H9 (cell line): ENCODE data around the gene GATAD1. TPM values are rescaled to one million over a fixed set of nuclear protein-coding genes. Genes with fewer than 3 reads are reported as not detected.

ENCODE experiments used
- DNase-seq: peaks from one replicate; pipeline ENCODE4 v3.0.0-alpha.2; 2017
- H2AFZ ChIP-seq: one replicate; pipeline ENCODE4 v1.6.1; 2013; ENCODE audit warnings: mild to moderate bottlenecking, low read length, control low read depth, moderate library complexity
- H2AK5ac ChIP-seq: 2 replicates; pipeline ENCODE4 v1.6.1; 2013; ENCODE audit warnings: low read length, control low read depth, mixed read lengths; ENCODE audit not compliant: insufficient read length
- H2BK120ac ChIP-seq: one replicate; pipeline ENCODE4 v1.6.1; 2013; ENCODE audit warnings: low read depth, mild to moderate bottlenecking, low read length, control low read depth, inconsistent platforms; ENCODE audit not compliant: poor library complexity, severe bottlenecking
- H2BK12ac ChIP-seq: 2 replicates; pipeline ENCODE4 v1.6.1; 2013; ENCODE audit warnings: low read length, control low read depth, mixed read lengths, low read depth; ENCODE audit not compliant: insufficient read length
- H2BK15ac ChIP-seq: 2 replicates; pipeline ENCODE4 v1.6.1; 2013; ENCODE audit warnings: low read depth, low read length, control low read depth
- H2BK20ac ChIP-seq: one replicate; pipeline ENCODE4 v1.6.1; 2013; ENCODE audit warnings: low read depth, mild to moderate bottlenecking, low read length, control low read depth, inconsistent platforms; ENCODE audit not compliant: poor library complexity, severe bottlenecking
- H2BK5ac ChIP-seq: 2 replicates; pipeline ENCODE4 v1.6.1; 2013; ENCODE audit warnings: low read length, control low read depth, mixed read lengths; ENCODE audit not compliant: insufficient read length
- H3K14ac ChIP-seq: 2 replicates; pipeline ENCODE4 v1.6.1; 2013; ENCODE audit warnings: low read length, control low read depth; ENCODE audit not compliant: insufficient read depth
- H3K18ac ChIP-seq: 2 replicates; pipeline ENCODE4 v1.6.1; 2013; ENCODE audit warnings: low read depth, mild to moderate bottlenecking, mixed read lengths, low read length, control low read depth; ENCODE audit not compliant: insufficient read length
- H3K23ac ChIP-seq: 2 replicates; pipeline ENCODE4 v1.6.1; 2013; ENCODE audit warnings: low read length, control low read depth, mixed read lengths, low read depth; ENCODE audit not compliant: insufficient read length
- H3K23me2 ChIP-seq: 2 replicates; pipeline ENCODE4 v1.6.1; 2013; ENCODE audit warnings: low read depth, mild to moderate bottlenecking, mixed read lengths, low read length, control low read depth; ENCODE audit not compliant: insufficient read length, poor library complexity, severe bottlenecking
- H3K27ac ChIP-seq: 2 replicates; pipeline ENCODE4 v1.5.1; 2013; ENCODE audit warnings: low read length, control low read depth, mixed read lengths, low read depth; ENCODE audit not compliant: insufficient read length
- H3K27me3 ChIP-seq: 2 replicates; pipeline ENCODE4 v1.6.1; 2013; ENCODE audit warnings: low read length, control low read depth, inconsistent platforms; ENCODE audit not compliant: insufficient read depth
- H3K4ac ChIP-seq: 2 replicates; pipeline ENCODE4 v1.6.1; 2013; ENCODE audit warnings: low read depth, mild to moderate bottlenecking, control low read depth, inconsistent platforms, low read length, moderate library complexity
- H3K4me1 ChIP-seq: 2 replicates; pipeline ENCODE4 v1.6.1; 2013; ENCODE audit warnings: low read length, control low read depth, inconsistent platforms; ENCODE audit not compliant: insufficient read depth
- H3K4me2 ChIP-seq: 2 replicates; pipeline ENCODE4 v1.6.1; 2013; ENCODE audit warnings: low read length, control low read depth, mixed read lengths; ENCODE audit not compliant: insufficient read length, insufficient read depth
- H3K56ac ChIP-seq: 2 replicates; pipeline ENCODE4 v1.6.1; 2013; ENCODE audit warnings: low read depth, mild to moderate bottlenecking, mixed read lengths, low read length, control low read depth; ENCODE audit not compliant: insufficient read length
- H3K79me1 ChIP-seq: 2 replicates; pipeline ENCODE4 v1.6.1; 2013; ENCODE audit warnings: low read depth, mild to moderate bottlenecking, moderate library complexity, low read length, control low read depth, inconsistent platforms; ENCODE audit not compliant: insufficient read depth, poor library complexity, severe bottlenecking
- H3K79me2 ChIP-seq: 2 replicates; pipeline ENCODE4 v1.6.1; 2013; ENCODE audit warnings: low read length, control low read depth, inconsistent platforms; ENCODE audit not compliant: insufficient read depth
- H3K9ac ChIP-seq: 2 replicates; pipeline ENCODE4 v1.6.1; 2013; ENCODE audit warnings: low read length, control low read depth, mixed read lengths; ENCODE audit not compliant: insufficient read length; ENCODE audit errors: extremely low read depth
- H3K9me3 ChIP-seq: one replicate; pipeline ENCODE4 v1.6.1; 2013; ENCODE audit warnings: low read depth, low read length, inconsistent platforms; ENCODE audit not compliant: control insufficient read depth
- H3T11ph ChIP-seq: one replicate; pipeline ENCODE4 v1.6.1; 2013; ENCODE audit warnings: mild to moderate bottlenecking, low read length, control low read depth, inconsistent platforms
- H4K20me1 ChIP-seq: one replicate; pipeline ENCODE4 v1.6.1; 2013; ENCODE audit not compliant: control insufficient read depth, insufficient read length, insufficient read depth
- H4K5ac ChIP-seq: 2 replicates; pipeline ENCODE4 v1.6.1; 2013; ENCODE audit warnings: low read depth, mild to moderate bottlenecking, mixed read lengths, low read length, control low read depth; ENCODE audit not compliant: insufficient read length
- H4K8ac ChIP-seq: replicated peaks from 2 replicates; pipeline ENCODE4 v1.6.1; 2013; ENCODE audit warnings: low read length, control low read depth, mixed read lengths, low read depth; ENCODE audit not compliant: insufficient read length
- H4K91ac ChIP-seq: 2 replicates; pipeline ENCODE4 v1.6.1; 2013; ENCODE audit warnings: low read depth, mild to moderate bottlenecking, moderate library complexity, mixed read lengths, low read length, control low read depth; ENCODE audit not compliant: insufficient read length
- H3K27ac Mint-ChIP-seq, 3 experiments: 2 replicates in 2 of 3; 3 replicates in 1 of 3; pipeline ENCODE4 v1.8.0; 2020 to 2021; ENCODE audit warnings: mixed read lengths in 3 of 3, mild to moderate bottlenecking in 1 of 3, moderate library complexity in 1 of 3
- H3K27me3 Mint-ChIP-seq: 2 replicates; pipeline ENCODE4 v1.8.0; 2021; ENCODE audit warnings: low read depth, mild to moderate bottlenecking, moderate library complexity, mixed read lengths
- H3K36me3 Mint-ChIP-seq, 3 experiments: 2 replicates in 2 of 3; 3 replicates in 1 of 3; pipeline ENCODE4 v1.8.0; 2020 to 2021; ENCODE audit warnings: low read depth in 3 of 3, mixed read lengths in 3 of 3; ENCODE audit not compliant: insufficient read depth in 1 of 3
- H3K4me1 Mint-ChIP-seq, 2 experiments: 2 replicates each; pipeline ENCODE4 v1.8.0; 2020; ENCODE audit warnings: mixed read lengths in 2 of 2
- H3K4me3 Mint-ChIP-seq, 2 experiments: 2 replicates in 1 of 2; 3 replicates in 1 of 2; pipeline ENCODE4 v1.8.0; 2020 to 2021; ENCODE audit warnings: mild to moderate bottlenecking in 2 of 2, mixed read lengths in 2 of 2, moderate library complexity in 1 of 2
- H3K9me3 Mint-ChIP-seq, 2 experiments: 2 replicates in 1 of 2; 3 replicates in 1 of 2; pipeline ENCODE4 v1.8.0; 2020; ENCODE audit warnings: mild to moderate bottlenecking in 2 of 2, mixed read lengths in 2 of 2, moderate library complexity in 1 of 2
- WGBS: extraction: QIAGEN DNeasy Blood & Tissue Kit; methylation state at CpG from one replicate; pipeline ENCODE4 v1.1.7; 2013; ENCODE audit warnings: missing lambda C conversion rate, low lambda C conversion rate, mixed read lengths; ENCODE audit not compliant: insufficient read length; ENCODE audit errors: extremely low coverage; 5-methylcytosine and 5-hydroxymethylcytosine counted together
- total RNA-seq: library from RNA; stranded (reverse); gene quantifications from 2 replicates; pipeline ENCODE4 v1.2.1, GENCODE V29; 2021
- TF ChIP-seq, protein P1 (sequence below): fragments of 200-600 bp; sonication (generic); conservative IDR thresholded peaks from 3 replicates; pipeline ENCODE4 v1.8.0; 2021; ENCODE audit warnings: antibody characterized with exemption, mild to moderate bottlenecking

Gene GATAD1
- total RNA-seq, 1 experiment from 2014 or later = 36.5 TPM

DNA sequence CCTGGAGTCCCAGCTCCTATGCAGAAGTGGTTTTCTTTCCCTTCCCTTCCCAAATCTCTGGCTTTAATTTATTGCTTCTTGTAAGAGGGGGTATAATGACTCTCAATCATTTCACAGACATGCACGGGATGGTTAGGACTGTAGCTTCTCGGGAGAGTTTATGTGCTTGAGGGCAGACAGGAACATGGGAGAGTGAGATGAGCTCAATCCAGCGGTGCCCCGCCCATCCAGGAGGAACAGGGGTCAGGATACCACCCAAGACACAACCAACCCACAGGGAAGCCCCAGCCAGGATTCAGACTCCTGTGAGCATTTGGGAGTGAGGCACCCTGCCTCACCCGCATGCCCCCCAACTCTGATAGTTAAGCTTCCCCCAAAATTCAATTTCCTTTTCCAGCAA, 33.7 kb upstream of the GATAD1 start:
- Histone ChIP-seq H4K20me1 (no peaks in the 10 kb centered on the region), H3K23me2 (no peaks in the 10 kb centered on the region), H3K18ac (no peak overlapping the region), H2BK15ac (no peak overlapping the region), H3K79me1 (no peaks in the 10 kb centered on the region), H3K4me1 (no peaks in the 10 kb centered on the region), H3K4ac (no peak overlapping the region), H2AK5ac (no peak overlapping the region), H2BK120ac (no peak overlapping the region), H3T11ph (no peak overlapping the region), H4K8ac (no peak overlapping the region), H2BK20ac (no peak overlapping the region), H2BK5ac (no peak overlapping the region), H3K79me2 (no peaks in the 10 kb centered on the region), H3K9me3 (no peaks in the 10 kb centered on the region), H2BK12ac (no peak overlapping the region), H4K5ac (no peak overlapping the region), H3K14ac (no peak overlapping the region), H3K27me3 (no peaks in the 10 kb centered on the region), H2AFZ (no peak overlapping the region), H3K9ac (no peak overlapping the region), H4K91ac (no peak overlapping the region), H3K23ac (no peak overlapping the region), H3K56ac (no peak overlapping the region), H3K27ac (no peak overlapping the region), H3K4me2 (no peak overlapping the region)
- WGBS = no CpG with 5 or more reads among the region's 5 CpGs
- Mint-ChIP-seq H3K27ac (no peak overlapping the region), H3K36me3 (no peaks in the 10 kb centered on the region), H3K4me3 (no peak overlapping the region), H3K4me1 (no peaks in the 10 kb centered on the region; a peak in 2 of 4 replicates), H3K9me3 (no peaks in the 10 kb centered on the region), H3K27me3 (peaks cover 2% of the 10 kb centered on the region)
- DNase-seq = no peak
- TF ChIP-seq, protein P1, sequence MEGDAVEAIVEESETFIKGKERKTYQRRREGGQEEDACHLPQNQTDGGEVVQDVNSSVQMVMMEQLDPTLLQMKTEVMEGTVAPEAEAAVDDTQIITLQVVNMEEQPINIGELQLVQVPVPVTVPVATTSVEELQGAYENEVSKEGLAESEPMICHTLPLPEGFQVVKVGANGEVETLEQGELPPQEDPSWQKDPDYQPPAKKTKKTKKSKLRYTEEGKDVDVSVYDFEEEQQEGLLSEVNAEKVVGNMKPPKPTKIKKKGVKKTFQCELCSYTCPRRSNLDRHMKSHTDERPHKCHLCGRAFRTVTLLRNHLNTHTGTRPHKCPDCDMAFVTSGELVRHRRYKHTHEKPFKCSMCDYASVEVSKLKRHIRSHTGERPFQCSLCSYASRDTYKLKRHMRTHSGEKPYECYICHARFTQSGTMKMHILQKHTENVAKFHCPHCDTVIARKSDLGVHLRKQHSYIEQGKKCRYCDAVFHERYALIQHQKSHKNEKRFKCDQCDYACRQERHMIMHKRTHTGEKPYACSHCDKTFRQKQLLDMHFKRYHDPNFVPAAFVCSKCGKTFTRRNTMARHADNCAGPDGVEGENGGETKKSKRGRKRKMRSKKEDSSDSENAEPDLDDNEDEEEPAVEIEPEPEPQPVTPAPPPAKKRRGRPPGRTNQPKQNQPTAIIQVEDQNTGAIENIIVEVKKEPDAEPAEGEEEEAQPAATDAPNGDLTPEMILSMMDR = no peak
